ENCODE measurements around the gene RHOBTB3.

GRCh38 chr5:95718203-95718602 lies 12.9 kb upstream of the RHOBTB3 start:
- TF ChIP-seq CTCF (IDR thresholded peaks at IDR 0.05), result no peak
- TF ChIP-seq POLR2A (IDR thresholded peaks at IDR 0.05), result no peak

All from prostate gland (tissue), 2 donors.